ENCODE measurements around the gene MRPL49.

- no peak for TF ChIP-seq CTCF (IDR thresholded peaks at IDR 0.05)
- TF ChIP-seq TEAD1 (CRISPR knock-in tag; IDR thresholded peaks at IDR 0.05) = no peak
- TF ChIP-seq PREB (CRISPR knock-in tag; IDR thresholded peaks at IDR 0.05; ENCODE audit: borderline replicate concordance) = no peak
- no peak for TF ChIP-seq HMGA2 (CRISPR knock-in tag; IDR thresholded peaks at IDR 0.05)
- TF ChIP-seq, protein P1, sequence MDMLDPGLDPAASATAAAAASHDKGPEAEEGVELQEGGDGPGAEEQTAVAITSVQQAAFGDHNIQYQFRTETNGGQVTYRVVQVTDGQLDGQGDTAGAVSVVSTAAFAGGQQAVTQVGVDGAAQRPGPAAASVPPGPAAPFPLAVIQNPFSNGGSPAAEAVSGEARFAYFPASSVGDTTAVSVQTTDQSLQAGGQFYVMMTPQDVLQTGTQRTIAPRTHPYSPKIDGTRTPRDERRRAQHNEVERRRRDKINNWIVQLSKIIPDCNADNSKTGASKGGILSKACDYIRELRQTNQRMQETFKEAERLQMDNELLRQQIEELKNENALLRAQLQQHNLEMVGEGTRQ (CRISPR knock-in tag; IDR thresholded peaks at IDR 0.05) = no peak
- no peak for TF ChIP-seq NFYB (CRISPR knock-in tag; conservative IDR thresholded peaks at IDR 0.05; ENCODE audit: low read depth)
- TF ChIP-seq ETV6 (CRISPR knock-in tag; IDR thresholded peaks at IDR 0.05) = no peak
- TF ChIP-seq ATF1 (CRISPR knock-in tag; IDR thresholded peaks at IDR 0.05) = no peak
- TF ChIP-seq NR3C1 (CRISPR knock-in tag; conservative IDR thresholded peaks at IDR 0.05; ENCODE audit: low read depth) = no peak
- TF ChIP-seq, protein P2, sequence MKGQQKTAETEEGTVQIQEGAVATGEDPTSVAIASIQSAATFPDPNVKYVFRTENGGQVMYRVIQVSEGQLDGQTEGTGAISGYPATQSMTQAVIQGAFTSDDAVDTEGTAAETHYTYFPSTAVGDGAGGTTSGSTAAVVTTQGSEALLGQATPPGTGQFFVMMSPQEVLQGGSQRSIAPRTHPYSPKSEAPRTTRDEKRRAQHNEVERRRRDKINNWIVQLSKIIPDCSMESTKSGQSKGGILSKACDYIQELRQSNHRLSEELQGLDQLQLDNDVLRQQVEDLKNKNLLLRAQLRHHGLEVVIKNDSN (CRISPR knock-in tag; IDR thresholded peaks at IDR 0.05) = no peak
- TF ChIP-seq ATF6 (CRISPR knock-in tag; IDR thresholded peaks at IDR 0.05) = no peak
- no peak for TF ChIP-seq ZNF263 (CRISPR knock-in tag; IDR thresholded peaks at IDR 0.05; ENCODE audit: low read depth)
- TF ChIP-seq FOXP1 (CRISPR knock-in tag; IDR thresholded peaks at IDR 0.05; ENCODE audit: borderline replicate concordance) = no peak
- no peak for TF ChIP-seq AFF4 (CRISPR knock-in tag; IDR thresholded peaks at IDR 0.05; ENCODE audit: borderline replicate concordance)
Observed at GRCh38 chr11:65169164-65169641, 47.1 kb downstream of the MRPL49 start.

All from WTC11 (cell line).